ENCODE data around the gene C7. TPM values are rescaled to one million over a fixed set of nuclear protein-coding genes. Genes with fewer than 3 reads are reported as not detected.

The C7 gene
- total RNA-seq, 1 donor from 2014 or later = 199 TPM

DNA sequence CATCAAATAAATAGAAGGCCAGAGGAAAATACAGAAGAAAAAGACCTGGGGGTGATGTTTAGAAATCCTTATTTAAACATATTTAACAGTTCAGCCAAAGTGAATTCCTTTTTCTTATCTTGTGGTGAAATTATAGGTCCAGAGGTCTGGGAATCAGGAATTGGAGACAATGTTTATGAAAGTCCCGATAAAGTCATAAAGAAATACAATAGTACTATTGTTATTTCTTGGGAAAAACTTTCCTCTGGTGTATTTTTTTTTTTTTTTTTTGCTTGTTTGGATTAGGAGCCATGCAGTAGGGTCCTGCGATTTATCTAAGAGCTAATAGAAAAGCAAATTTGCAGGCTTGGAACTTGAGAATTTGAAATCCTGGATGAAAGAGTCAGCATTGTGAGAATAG lies 426 bp downstream of the C7 start:
- intact Hi-C loops (cut with micrococcal nuclease) = loop anchor here (10.0 kb wide), 1 partner anchor 365 kb away; no protein-coding TSS in a partner anchor
- DNase-seq (no peak), ATAC-seq (no peak)

DNA sequence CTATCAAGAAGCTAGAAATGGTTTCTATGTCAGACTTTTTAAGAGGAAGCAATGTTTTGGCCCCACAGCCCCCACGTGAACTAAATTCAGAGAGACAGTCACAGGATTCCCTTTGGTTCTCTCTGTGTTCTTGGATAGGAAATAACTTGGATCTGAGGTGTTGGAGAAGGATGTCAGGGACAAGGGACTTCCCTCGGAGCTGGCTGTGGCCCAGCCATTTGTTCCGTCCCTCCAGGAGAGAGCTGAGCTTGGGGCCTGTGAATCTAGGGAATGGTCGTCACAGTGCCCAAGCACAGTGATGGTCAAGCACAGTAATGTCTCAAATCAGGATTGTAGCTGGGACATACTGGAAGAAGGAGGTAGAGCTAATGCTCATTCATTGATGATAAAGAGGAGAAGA lies 2.0 kb downstream of the C7 start:
- ATAC-seq = peak; percentile 72
- intact Hi-C loops (cut with micrococcal nuclease) = no loop called here
- DNase-seq = peak; percentile 71

DNA sequence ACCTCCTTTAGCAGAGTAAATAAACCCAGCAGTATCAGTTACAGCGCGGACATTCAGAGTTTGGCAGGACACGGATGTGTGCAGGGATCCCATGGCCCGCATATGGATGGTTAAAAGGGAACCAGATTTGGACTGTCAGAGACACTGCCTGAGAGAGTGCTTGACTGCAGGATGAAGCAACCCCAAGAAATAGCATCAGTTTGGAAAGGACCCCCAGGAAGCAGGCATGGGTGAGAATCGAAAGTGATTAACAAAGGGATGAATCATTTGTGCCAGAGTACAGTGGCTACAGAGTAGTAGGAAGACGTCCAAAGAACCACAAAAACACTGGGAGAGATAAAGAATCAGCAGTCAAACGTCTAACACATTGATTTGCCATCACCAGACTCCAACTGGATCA lies 5.5 kb downstream of the C7 start:
- intact Hi-C loops (cut with micrococcal nuclease) = no loop called here
- DNase-seq = no peak
- ATAC-seq = peak; percentile 51

DNA sequence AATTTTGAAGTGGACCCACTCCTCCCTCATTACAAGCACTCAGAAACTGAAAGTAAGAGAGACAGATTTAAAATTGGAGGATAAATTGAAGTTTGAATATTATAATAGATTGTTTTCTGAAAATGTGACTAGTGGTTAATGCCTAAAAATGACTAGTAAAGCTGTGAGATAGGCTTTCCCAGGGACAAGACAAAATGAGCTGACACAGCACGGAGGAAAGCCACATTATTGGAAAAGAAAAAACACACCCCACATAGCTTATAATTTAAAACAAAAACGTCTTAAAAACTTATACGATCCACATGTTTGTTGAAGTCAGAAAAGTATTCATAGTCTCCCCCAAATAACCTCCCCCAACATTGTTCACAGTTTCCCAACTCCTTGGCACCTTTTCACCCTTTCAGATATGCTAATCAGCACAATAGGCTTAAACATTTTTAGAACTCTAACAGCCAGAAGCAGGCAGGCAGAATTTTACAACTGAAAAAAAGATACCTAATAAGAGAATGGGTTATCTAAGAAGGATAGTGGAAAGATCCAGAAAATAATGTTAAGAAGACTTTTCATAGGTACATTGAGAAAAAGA lies 6.1 kb downstream of the C7 start:
- ATAC-seq = peak; percentile 55
- intact Hi-C loops (cut with micrococcal nuclease) = no loop called here
- DNase-seq = no peak

DNA sequence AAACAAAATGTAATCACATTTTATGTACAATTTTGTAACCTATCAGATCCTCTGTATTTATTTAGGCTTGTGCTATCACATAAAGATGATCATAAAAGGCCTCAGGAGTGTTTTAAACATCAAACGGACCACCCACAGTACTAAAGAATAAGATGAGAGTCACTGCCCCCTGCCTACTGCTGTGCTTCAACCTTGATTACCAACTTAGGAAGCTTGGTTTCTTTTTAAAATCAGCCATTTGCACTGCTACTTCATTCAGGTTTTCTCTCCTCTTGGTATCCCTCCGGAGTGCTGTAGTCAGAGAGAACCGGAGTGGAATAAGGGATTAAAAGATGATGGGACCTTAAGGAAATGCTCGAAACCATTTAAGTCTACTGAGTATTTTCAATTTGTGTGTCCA lies 6.9 kb downstream of the C7 start:
- intact Hi-C loops (cut with micrococcal nuclease) = no loop called here
- ATAC-seq (no peak), DNase-seq (no peak)

DNA sequence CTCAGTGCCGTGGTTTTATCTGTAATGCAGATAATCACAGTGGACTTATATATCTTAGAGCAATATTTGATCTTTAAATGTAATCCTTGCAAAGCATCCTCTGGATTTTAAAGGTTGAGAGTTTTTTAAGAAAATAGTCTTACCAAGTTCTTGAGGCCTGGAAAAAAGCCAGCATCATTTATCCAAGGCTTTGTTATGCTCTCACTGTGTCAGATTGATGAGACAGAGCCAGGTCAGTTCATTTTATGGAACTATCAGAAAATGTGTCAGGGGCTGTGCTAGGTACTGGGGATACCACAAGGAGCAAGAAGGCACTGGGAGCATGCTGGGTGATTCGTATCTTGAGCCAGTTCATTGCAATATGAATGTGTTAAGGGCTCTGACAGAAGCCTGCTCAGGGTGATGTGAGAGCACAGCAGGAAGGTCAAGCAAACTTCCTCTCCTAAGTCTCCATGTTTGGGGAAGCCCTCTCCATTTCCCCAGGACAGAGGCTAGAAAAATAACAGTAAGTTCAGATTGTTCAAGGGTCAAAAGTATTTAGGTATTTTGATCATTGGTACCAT lies 19.7 kb downstream of the C7 start:
- intact Hi-C loops (cut with micrococcal nuclease) = no loop called here
- no peak for DNase-seq
- no peak for ATAC-seq

DNA sequence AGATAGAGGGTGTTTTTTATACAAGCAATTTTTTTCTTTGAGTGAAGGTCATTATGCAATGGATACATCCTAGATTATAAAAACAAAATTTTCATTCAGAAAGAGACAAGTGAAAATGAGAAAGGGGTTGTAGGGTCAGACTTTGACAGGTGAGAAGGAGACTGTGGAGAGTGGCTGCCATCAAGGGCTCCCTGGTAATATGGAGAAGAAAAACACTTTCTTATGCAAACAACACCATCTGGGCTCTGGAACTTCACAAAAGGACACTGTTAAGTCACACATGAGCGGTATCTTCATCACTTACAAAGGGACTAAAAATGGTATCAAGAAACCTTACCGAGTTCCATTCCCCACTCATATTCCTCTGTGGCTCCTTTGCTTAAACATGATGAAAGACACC lies 23.5 kb downstream of the C7 start:
- no peak for DNase-seq
- no peak for ATAC-seq
- intact Hi-C loops (cut with micrococcal nuclease) = no loop called here

DNA sequence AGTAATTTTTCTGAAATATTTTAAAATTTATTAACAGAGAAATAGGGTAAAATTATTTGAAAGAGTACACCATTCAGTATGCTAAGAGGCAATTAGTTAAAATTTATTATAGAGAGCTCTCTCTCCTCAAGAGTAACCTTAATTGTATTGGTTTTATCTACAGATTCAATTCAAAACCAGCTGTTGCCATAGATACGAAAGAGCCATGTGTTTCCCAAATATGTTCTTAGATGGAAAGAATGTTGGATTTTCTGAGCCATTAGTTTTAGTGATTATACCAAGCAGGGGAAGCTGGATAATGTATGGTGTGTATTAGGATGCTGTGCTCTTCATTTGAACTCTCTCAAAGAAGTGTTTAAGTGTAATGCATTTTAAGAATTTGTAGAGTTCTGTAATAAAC lies 27.8 kb downstream of the C7 start:
- intact Hi-C loops (cut with micrococcal nuclease) = no loop called here
- ATAC-seq = no peak
- DNase-seq = no peak

DNA sequence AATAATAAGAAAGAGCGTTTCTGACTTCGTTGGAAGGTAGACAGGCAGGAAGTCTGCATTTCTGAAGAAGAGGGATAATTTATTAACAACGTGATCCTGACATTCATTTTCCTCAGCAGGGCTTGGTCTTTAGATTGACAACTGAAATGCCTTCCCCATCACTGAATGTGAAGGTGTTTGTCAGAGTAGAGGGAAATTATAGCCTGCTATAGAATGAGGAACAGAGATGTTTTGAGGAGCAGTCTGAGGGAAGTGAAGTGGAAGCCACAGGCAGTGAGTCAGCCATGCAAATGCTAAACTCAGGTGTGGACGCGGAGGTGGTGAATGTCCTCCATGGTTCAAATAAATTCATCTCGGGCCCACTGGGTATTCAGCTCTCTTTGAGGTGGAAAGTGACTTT lies 30.5 kb downstream of the C7 start:
- no peak for ATAC-seq
- DNase-seq = no peak
- intact Hi-C loops (cut with micrococcal nuclease) = no loop called here

DNA sequence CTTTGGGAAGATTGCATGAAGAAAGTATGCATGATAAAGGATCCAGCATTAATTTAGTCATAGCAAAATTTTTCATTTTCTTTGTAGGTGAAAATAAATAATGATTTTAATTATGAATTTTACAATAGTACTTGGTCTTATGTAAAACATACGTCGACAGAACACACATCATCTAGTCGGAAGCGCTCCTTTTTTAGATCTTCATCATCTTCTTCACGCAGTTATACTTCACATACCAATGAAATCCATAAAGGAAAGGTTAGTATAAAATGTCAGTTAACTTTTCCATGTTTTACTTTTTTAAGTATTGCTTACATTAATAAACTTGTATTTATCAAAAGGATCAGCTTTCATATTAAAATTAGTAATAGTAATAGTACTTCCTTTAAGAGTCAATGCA lies 35.8 kb downstream of the C7 start:
- no peak for ATAC-seq
- intact Hi-C loops (cut with micrococcal nuclease) = no loop called here
- DNase-seq = no peak

DNA sequence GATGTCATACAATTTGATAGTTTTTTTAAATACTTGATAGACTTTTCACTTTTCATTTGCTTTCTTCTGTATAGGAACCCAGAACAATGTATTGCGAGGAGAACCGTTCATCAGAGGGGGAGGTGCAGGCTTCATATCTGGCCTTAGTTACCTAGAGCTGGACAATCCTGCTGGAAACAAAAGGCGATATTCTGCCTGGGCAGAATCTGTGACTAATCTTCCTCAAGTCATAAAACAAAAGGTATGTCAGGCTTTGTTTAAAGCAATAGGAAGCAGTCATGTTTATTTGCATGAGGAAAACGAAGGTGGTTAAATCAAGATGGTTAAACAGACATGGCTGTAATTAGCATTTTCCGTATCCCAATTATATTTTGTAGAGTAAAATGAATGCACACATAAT lies 46.0 kb downstream of the C7 start:
- no peak for DNase-seq
- no peak for ATAC-seq
- intact Hi-C loops (cut with micrococcal nuclease) = no loop called here

DNA sequence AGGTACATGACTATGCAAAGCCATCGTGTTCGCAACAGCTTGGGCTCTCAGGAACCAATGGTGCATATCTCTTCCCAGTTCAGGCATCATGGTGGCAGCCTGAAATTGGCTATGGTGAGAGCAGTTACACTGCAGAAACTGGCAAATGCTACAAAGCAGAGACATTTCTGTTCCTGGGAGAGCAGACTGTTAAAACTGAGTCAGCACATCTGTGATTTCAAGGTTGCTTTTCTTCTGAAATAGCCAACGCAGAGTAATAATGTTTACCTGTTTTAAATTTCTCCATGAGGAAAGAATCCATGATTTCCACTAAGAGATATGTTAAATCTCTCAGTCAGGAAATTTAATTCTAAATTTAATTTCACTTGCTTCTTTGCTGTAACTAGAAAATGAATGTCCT lies 47.8 kb downstream of the C7 start:
- intact Hi-C loops (cut with micrococcal nuclease) = no loop called here
- ATAC-seq (no peak), DNase-seq (no peak)

DNA sequence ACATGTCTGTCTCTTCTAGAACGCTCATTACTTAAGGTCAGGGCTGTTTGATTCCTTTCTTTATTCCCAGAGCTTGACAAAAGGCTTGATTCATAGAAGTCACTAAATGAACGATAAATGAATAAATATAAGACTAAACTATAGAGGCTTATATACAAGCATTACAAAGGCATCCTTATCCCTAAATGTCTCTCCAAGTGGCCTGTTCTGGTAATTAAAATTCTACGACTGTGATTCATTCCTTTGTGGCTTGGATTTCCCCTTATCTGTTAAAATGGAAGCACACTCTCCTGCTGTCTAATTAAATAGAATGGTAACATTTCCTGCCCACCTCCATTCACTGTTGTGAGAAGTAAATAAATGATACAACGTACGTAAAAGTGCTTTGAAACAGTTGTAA lies 49.5 kb downstream of the C7 start:
- DNase-seq (no peak), ATAC-seq (no peak)
- intact Hi-C loops (cut with micrococcal nuclease) = no loop called here

DNA sequence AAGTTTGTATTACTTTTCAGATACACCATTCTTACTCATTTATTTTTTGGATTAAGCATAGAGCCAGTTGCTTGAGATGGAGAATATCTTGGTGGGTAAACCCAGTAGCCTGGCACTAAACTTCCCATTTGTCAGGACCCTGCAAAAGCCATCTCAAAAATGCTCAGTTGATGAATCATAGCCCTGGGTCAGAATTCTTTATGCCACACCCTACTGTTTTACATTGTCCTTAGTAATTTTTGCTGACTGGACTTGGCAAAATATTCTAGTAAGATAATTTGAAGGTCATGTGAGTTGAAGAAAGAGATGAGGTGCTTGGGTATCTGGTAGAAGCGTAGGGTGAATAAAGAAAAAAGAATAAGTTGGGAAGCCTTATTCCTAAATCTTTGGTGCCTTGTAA lies 50.7 kb downstream of the C7 start:
- no peak for ATAC-seq
- DNase-seq = no peak
- intact Hi-C loops (cut with micrococcal nuclease) = no loop called here

DNA sequence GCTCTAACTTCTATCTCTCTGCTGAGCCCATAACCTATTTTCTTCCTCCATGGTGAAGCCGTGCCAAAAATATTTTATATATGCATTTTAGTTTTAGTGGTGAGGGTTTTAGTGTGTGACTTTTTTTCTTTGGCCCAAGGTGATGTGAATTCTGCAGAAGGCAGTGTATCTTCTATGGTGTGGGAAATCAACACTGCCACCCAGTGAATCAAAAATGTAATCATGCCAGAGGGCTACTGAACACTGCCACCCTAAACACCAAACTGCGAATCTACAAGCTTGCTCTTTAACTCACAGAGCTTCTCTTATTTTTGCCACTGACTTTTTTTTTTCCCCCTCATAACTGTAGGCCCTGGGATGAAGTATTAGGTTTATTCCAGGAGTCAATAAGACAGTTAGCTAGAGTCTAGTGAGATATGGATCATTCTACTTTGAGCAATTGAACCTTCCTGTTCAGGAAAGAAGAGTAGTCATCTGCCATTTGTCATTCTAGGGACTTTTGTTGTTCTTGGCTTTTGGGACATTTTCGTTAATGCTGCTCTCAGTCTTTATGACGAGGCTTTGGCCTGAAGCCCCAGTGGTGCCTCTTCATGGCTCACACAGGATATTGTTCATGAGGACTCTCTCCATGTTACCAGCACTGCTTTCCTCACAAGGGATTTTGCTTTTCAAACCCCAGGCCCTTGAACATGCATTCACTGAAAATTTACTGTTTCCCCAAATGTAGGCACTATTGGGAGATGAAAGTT lies 53.1 kb downstream of the C7 start:
- intact Hi-C loops (cut with micrococcal nuclease) = no loop called here
- ATAC-seq = peak; percentile 65
- no peak for DNase-seq

DNA sequence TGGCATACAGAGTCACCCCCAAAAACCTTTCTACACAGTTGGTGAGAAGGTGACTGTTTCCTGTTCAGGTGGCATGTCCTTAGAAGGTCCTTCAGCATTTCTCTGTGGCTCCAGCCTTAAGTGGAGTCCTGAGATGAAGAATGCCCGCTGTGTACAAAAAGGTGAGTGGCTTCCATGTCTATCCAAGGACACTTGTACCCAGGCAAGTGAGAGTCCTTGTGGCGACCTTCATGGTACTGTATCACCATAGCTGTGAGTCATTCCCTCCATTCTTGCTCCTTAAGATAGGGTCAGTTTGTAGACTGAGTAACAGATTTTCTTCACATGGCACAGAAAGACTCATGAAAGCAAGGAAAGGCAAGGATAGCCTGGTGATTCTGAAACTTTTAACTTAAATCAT lies 63.1 kb downstream of the C7 start:
- DNase-seq (no peak), ATAC-seq (no peak)
- intact Hi-C loops (cut with micrococcal nuclease) = no loop called here

DNA sequence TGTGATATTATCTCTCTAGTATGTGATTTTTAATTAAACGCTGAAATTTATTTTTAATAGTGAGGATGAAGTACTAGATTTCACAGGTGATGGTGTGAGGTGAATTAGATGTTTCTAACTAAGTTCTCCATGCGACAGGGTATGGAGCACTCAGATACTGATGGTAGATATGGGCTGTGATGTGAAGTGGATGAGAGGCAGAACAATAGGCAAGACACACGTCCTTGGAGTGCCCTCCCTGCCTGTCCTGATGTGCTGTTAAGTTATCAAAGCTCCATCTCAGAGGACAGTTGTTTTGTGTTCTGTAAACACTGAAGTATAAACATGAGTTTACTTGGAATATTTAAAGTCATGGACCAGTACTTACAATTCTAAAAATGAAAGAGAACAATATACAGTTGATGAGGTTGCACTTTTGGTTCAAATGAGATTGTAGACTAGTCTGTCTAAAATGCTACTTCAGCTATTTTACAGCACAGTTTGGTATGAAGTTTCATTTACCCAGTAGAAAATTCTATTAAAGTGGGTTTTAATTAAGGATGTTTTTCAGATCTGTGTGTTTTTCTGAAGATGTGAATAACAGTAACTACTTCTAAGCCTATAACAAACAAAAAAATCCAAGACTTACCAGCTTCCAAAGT lies 64.2 kb downstream of the C7 start:
- ATAC-seq (no peak), DNase-seq (no peak)
- intact Hi-C loops (cut with micrococcal nuclease) = no loop called here

DNA sequence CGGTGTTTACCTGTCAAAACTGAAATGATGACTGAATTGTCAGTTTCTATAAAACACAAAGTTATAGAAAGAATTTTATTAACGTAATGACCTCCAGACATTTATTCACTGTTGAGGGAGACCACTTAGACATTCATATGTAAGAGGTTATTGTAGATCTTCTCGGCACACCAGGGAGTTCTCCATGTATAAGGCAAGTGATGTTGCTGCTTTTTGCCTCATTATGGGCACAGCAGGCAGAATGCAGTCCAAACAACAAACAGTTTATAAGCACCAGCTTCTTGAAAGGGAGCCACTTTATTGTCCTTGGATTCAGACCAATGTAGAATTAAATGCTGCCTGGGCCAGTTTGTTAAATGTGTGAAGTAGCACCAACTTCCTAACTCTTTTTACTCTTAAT lies 66.7 kb downstream of the C7 start:
- DNase-seq (no peak), ATAC-seq (no peak)
- intact Hi-C loops (cut with micrococcal nuclease) = no loop called here

DNA sequence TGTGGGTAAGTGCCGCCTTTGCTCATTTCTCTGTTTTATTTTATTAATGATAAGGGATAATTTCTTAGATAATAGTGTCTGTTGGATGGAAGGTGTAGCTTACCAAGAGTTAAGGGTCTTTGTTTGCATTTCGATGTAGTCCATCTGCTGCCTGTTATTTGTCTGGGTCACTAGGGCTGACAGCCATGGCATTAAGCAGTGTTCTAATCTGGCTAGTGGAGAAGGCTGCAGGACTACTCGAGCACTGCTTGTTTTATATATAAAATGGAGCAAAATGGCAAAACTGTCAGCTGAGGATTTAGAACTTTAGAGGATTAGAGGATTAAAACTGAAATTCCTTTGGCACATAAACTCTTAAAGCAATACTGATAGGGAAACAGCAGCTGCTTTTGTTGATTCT lies 67.5 kb downstream of the C7 start:
- intact Hi-C loops (cut with micrococcal nuclease) = no loop called here
- DNase-seq (no peak), ATAC-seq (no peak)

DNA sequence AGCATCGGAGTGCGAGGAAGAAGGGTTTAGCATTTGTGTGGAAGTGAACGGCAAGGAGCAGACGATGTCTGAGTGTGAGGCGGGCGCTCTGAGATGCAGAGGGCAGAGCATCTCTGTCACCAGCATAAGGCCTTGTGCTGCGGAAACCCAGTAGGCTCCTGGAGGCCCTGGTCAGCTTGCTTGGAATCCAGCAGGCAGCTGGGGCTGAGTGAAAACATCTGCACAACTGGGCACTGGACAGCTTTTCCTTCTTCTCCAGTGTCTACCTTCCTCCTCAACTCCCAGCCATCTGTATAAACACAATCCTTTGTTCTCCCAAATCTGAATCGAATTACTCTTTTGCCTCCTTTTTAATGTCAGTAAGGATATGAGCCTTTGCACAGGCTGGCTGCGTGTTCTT lies 72.1 kb downstream of the C7 start:
- intact Hi-C loops (cut with micrococcal nuclease) = no loop called here
- no peak for DNase-seq
- peak; percentile 28 for ATAC-seq

DNA sequence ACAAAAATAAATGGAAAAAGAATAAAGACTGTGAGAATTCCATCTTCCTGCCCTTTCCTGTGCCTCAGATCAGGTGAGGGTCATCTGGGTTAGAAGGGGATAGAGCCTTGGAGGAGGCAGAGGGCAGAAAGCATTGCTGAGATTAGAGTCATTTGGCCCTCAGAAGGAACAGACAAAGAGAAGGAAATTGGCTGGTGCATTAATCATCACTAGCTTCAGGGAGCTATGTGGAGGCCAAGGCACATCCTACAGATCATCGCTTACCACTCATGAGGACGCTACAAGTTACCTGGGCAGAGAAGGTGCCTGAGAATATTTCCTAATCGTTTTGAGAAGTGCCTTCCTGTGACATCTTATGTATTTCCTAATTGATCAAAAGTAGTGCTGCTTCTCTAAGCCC lies 74.5 kb downstream of the C7 start:
- ATAC-seq = no peak
- intact Hi-C loops (cut with micrococcal nuclease) = no loop called here
- no peak for DNase-seq

All from left ventricle myocardium superior (tissue), 1 donor.